GM23338 (cell line): ENCODE data around the gene EXTL1. TPM values are rescaled to one million over a fixed set of nuclear protein-coding genes. Genes with fewer than 3 reads are reported as not detected.

Experiments
- ATAC-seq: fragments of 200-7000 bp; cut with Tn5 transposase; 3 replicates; pipeline ENCODE4 v1.9.1; 2020
- DNase-seq: peaks from one replicate; pipeline ENCODE4 v3.0.0-alpha.2; 2015; ENCODE audit warnings: low spot score
- H2AFZ ChIP-seq: fragments of 200-600 bp; sonication (generic); 2 replicates; pipeline ENCODE4 v1.8.0; 2016; ENCODE audit warnings: antibody characterized with exemption, mild to moderate bottlenecking, moderate library complexity
- H3F3A ChIP-seq: fragments of 200-600 bp; sonication (generic); replicated peaks from 2 replicates; pipeline ENCODE4 v1.8.0; 2017; ENCODE audit warnings: antibody characterized with exemption, mixed run types, low read depth
- H3K27ac ChIP-seq: fragments of 200-600 bp; sonication (generic); 2 replicates; pipeline ENCODE4 v1.6.1; 2016; ENCODE audit warnings: low read depth
- H3K27me3 ChIP-seq: fragments of 200-600 bp; sonication (generic); 2 replicates; pipeline ENCODE4 v1.8.0; 2016; ENCODE audit warnings: mild to moderate bottlenecking, mixed run types, moderate library complexity; ENCODE audit not compliant: insufficient read depth
- H3K36me3 ChIP-seq: fragments of 200-600 bp; sonication (generic); 2 replicates; pipeline ENCODE4 v1.8.0; 2016; ENCODE audit warnings: mild to moderate bottlenecking; ENCODE audit not compliant: insufficient read depth
- H3K4me1 ChIP-seq: fragments of 200-600 bp; sonication (generic); 2 replicates; pipeline ENCODE4 v1.8.0; 2016; ENCODE audit warnings: mild to moderate bottlenecking, moderate library complexity; ENCODE audit not compliant: insufficient read depth
- H3K4me2 ChIP-seq: fragments of 200-600 bp; sonication (generic); 2 replicates; pipeline ENCODE4 v1.7.1; 2017; ENCODE audit warnings: mixed run types
- H3K4me3 ChIP-seq: fragments of 200-600 bp; sonication (generic); 2 replicates; pipeline ENCODE4 v1.6.1; 2016; ENCODE audit warnings: mixed run types
- H3K79me2 ChIP-seq: fragments of 200-600 bp; sonication (generic); replicated peaks from 2 replicates; pipeline ENCODE4 v1.8.0; 2017; ENCODE audit warnings: mild to moderate bottlenecking; ENCODE audit not compliant: insufficient read depth
- H3K9me2 ChIP-seq: fragments of 200-600 bp; sonication (generic); 2 replicates; pipeline ENCODE4 v1.8.0; 2017; ENCODE audit not compliant: insufficient read depth
- H4K20me1 ChIP-seq: fragments of 200-600 bp; sonication (generic); replicated peaks from 2 replicates; pipeline ENCODE4 v1.8.0; 2017; ENCODE audit warnings: mild to moderate bottlenecking; ENCODE audit not compliant: insufficient read depth
- H3K27ac Mint-ChIP-seq: 2 replicates; pipeline ENCODE4 v1.8.0; 2020; ENCODE audit warnings: inconsistent platforms, mild to moderate bottlenecking, moderate library complexity, mixed read lengths
- H3K27me3 Mint-ChIP-seq: 3 replicates; pipeline ENCODE4 v1.8.0; 2022; ENCODE audit warnings: low read depth, mild to moderate bottlenecking, moderate library complexity, mixed read lengths, inconsistent platforms; ENCODE audit not compliant: insufficient read depth, poor library complexity
- H3K36me3 Mint-ChIP-seq: 3 replicates; pipeline ENCODE4 v1.8.0; 2021; ENCODE audit warnings: low read depth, mild to moderate bottlenecking, inconsistent platforms, moderate library complexity, mixed read lengths
- H3K4me1 Mint-ChIP-seq: 3 replicates; pipeline ENCODE4 v1.8.0; 2020; ENCODE audit warnings: mild to moderate bottlenecking, inconsistent platforms, mixed read lengths
- H3K4me3 Mint-ChIP-seq: 3 replicates; pipeline ENCODE4 v1.8.0; 2021; ENCODE audit warnings: moderate library complexity, mild to moderate bottlenecking, inconsistent platforms, mixed read lengths
- H3K9me3 Mint-ChIP-seq: 3 replicates; pipeline ENCODE4 v1.8.0; 2020; ENCODE audit warnings: moderate library complexity, mild to moderate bottlenecking, inconsistent platforms, mixed read lengths
- CREB1 ChIP-seq: fragments of 250-450 bp; sonication (Bioruptor Pico); IDR thresholded peaks from 2 replicates; pipeline ENCODE4 v1.5.0; 2020; ENCODE audit warnings: low read depth, mild to moderate bottlenecking, moderate library complexity
- EZH2 ChIP-seq: fragments of 200-600 bp; sonication (generic); IDR thresholded peaks from one replicate; pipeline ENCODE4 v1.8.0; 2017; ENCODE audit warnings: antibody characterized with exemption, mild to moderate bottlenecking, low read depth; ENCODE audit not compliant: unreplicated experiment
- EZH2phosphoT487 ChIP-seq: fragments of 200-600 bp; sonication (generic); IDR thresholded peaks from one replicate; pipeline ENCODE4 v1.8.1; 2018; ENCODE audit warnings: antibody characterized with exemption; ENCODE audit not compliant: unreplicated experiment
- JUNB ChIP-seq: IDR thresholded peaks from one replicate; pipeline ENCODE4 v1.6.1; 2016; ENCODE audit warnings: antibody characterized with exemption; ENCODE audit not compliant: unreplicated experiment
- NANOG ChIP-seq: IDR thresholded peaks from 2 replicates; pipeline ENCODE4 v1.6.1; 2016; ENCODE audit warnings: antibody characterized with exemption, borderline replicate concordance
- POLR2AphosphoS5 ChIP-seq: IDR thresholded peaks from 2 replicates; pipeline ENCODE4 v1.6.1; 2016; ENCODE audit warnings: antibody characterized with exemption, low read depth
- STAT1 ChIP-seq: IDR thresholded peaks from one replicate; pipeline ENCODE4 v1.6.1; 2016; ENCODE audit warnings: antibody characterized with exemption; ENCODE audit not compliant: unreplicated experiment
- ZNF114 ChIP-seq: fragments of 250-450 bp; sonication (Bioruptor Pico); IDR thresholded peaks from 2 replicates; pipeline ENCODE4 v1.5.0; 2020; ENCODE audit warnings: mild to moderate bottlenecking, moderate library complexity
- ZNF331 ChIP-seq: fragments of 250-450 bp; sonication (Bioruptor Pico); IDR thresholded peaks from 2 replicates; pipeline ENCODE4 v1.5.0; 2020; ENCODE audit warnings: low read depth, mild to moderate bottlenecking, moderate library complexity
- polyA plus RNA-seq: library from polyadenylated mRNA; unstranded; fragments of >200 nt; fragmentation: Nextera tagmentation; extraction: Ambion mirVana; gene quantifications from 2 replicates; pipeline ENCODE4 v1.2.1, GENCODE V29; 2016
- total RNA-seq: library from RNA; depleted of rRNA; stranded (reverse); fragments of >200 nt; shearing (Covaris generic); gene quantifications from 2 replicates; pipeline ENCODE4 v1.2.3, GENCODE V29; 2014
- TF ChIP-seq, protein P1 (sequence below): IDR thresholded peaks from 2 replicates; pipeline ENCODE4 v1.6.1; 2016; ENCODE audit warnings: antibody characterized with exemption
- TF ChIP-seq, protein P2 (sequence below): IDR thresholded peaks from one replicate; pipeline ENCODE4 v1.6.1; 2018; ENCODE audit warnings: antibody characterized with exemption; ENCODE audit not compliant: unreplicated experiment
- TF ChIP-seq, protein P3 (sequence below), 2 experiments: fragments of 200-600 bp in 1 of 2; sonication (generic) in 1 of 2; conservative IDR thresholded peaks; 2 replicates each; pipeline versions ENCODE4 v1.5.1 to v1.6.1; 2016 to 2017; ENCODE audit warnings: antibody characterized with exemption in 2 of 2, low read depth in 2 of 2, mild to moderate bottlenecking in 2 of 2, moderate library complexity in 1 of 2
- TF ChIP-seq, protein P4 (sequence below): fragments of 250-450 bp; sonication (Bioruptor Pico); IDR thresholded peaks from 2 replicates; pipeline ENCODE4 v1.5.0; 2020; ENCODE audit warnings: mild to moderate bottlenecking, moderate library complexity

The EXTL1 gene
- total and polyA plus RNA-seq, 2 experiments from 2014 or later = 0.37 to 1.2 TPM

DNA sequence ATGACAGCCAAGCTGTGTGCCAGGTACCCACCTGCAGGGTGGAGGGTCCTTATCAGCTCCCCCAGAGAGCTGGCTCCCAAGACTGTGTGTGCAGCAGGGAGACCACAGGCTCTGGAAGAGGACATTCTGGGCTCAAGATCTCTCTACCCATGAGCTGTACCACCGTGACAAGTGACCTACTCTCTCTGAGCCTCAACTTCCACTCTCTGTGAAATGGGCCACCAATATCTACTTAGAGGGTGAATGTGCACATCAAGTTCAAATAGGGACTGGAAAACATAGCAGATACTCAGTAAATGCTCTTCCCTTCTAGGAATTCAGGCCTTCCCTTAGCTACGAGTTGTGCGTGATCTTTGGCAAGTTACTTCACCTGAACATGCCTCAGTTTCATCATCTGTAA lies 22.8 kb downstream of the EXTL1 start:
- ATAC-seq = no peak
- Histone ChIP-seq H3K4me3 (no peak overlapping the region), H3K9me2 (no peaks in the 10 kb centered on the region), H3K4me1 (no peaks in the 10 kb centered on the region), H2AFZ (no peak overlapping the region), H4K20me1 (0 out of 2 replicates have a peak, but pooled peaks cover 4% of the 10 kb centered on the region), H3K36me3 (no peaks in the 10 kb centered on the region), H3F3A (no peaks in the 10 kb centered on the region), H3K27me3 (peaks cover 77% of the 10 kb centered on the region), H3K79me2 (no peaks in the 10 kb centered on the region), H3K27ac (no peak overlapping the region), H3K4me2 (no peak overlapping the region)
- Mint-ChIP-seq H3K36me3 (no peaks in the 10 kb centered on the region), H3K27me3 (peaks cover 57% of the 10 kb centered on the region), H3K4me3 (no peak overlapping the region; the same call in 2 of the 3 replicates), H3K27ac (no peak overlapping the region), H3K4me1 (peaks cover 5% of the 10 kb centered on the region; the same call in 2 of the 3 replicates), H3K9me3 (no peaks in the 10 kb centered on the region)
- no peak for DNase-seq
- TF ChIP-seq NANOG (no peak), STAT1 (no peak), POLR2AphosphoS5 (no peak), ZNF331 (CRISPR knock-in tag) (no peak), JUNB (no peak), CREB1 (CRISPR knock-in tag) (no peak), EZH2 (no peak), ZNF114 (CRISPR knock-in tag) (no peak), EZH2phosphoT487 (no peak)
- TF ChIP-seq, protein P1, sequence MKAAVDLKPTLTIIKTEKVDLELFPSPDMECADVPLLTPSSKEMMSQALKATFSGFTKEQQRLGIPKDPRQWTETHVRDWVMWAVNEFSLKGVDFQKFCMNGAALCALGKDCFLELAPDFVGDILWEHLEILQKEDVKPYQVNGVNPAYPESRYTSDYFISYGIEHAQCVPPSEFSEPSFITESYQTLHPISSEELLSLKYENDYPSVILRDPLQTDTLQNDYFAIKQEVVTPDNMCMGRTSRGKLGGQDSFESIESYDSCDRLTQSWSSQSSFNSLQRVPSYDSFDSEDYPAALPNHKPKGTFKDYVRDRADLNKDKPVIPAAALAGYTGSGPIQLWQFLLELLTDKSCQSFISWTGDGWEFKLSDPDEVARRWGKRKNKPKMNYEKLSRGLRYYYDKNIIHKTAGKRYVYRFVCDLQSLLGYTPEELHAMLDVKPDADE = no peak
- TF ChIP-seq, protein P2, sequence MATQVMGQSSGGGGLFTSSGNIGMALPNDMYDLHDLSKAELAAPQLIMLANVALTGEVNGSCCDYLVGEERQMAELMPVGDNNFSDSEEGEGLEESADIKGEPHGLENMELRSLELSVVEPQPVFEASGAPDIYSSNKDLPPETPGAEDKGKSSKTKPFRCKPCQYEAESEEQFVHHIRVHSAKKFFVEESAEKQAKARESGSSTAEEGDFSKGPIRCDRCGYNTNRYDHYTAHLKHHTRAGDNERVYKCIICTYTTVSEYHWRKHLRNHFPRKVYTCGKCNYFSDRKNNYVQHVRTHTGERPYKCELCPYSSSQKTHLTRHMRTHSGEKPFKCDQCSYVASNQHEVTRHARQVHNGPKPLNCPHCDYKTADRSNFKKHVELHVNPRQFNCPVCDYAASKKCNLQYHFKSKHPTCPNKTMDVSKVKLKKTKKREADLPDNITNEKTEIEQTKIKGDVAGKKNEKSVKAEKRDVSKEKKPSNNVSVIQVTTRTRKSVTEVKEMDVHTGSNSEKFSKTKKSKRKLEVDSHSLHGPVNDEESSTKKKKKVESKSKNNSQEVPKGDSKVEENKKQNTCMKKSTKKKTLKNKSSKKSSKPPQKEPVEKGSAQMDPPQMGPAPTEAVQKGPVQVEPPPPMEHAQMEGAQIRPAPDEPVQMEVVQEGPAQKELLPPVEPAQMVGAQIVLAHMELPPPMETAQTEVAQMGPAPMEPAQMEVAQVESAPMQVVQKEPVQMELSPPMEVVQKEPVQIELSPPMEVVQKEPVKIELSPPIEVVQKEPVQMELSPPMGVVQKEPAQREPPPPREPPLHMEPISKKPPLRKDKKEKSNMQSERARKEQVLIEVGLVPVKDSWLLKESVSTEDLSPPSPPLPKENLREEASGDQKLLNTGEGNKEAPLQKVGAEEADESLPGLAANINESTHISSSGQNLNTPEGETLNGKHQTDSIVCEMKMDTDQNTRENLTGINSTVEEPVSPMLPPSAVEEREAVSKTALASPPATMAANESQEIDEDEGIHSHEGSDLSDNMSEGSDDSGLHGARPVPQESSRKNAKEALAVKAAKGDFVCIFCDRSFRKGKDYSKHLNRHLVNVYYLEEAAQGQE = no peak
- TF ChIP-seq, protein P3, sequence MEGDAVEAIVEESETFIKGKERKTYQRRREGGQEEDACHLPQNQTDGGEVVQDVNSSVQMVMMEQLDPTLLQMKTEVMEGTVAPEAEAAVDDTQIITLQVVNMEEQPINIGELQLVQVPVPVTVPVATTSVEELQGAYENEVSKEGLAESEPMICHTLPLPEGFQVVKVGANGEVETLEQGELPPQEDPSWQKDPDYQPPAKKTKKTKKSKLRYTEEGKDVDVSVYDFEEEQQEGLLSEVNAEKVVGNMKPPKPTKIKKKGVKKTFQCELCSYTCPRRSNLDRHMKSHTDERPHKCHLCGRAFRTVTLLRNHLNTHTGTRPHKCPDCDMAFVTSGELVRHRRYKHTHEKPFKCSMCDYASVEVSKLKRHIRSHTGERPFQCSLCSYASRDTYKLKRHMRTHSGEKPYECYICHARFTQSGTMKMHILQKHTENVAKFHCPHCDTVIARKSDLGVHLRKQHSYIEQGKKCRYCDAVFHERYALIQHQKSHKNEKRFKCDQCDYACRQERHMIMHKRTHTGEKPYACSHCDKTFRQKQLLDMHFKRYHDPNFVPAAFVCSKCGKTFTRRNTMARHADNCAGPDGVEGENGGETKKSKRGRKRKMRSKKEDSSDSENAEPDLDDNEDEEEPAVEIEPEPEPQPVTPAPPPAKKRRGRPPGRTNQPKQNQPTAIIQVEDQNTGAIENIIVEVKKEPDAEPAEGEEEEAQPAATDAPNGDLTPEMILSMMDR (conservative IDR thresholded peaks at IDR 0.05; ENCODE audit: low read depth in 2 of 2) = no peak
- TF ChIP-seq, protein P4, sequence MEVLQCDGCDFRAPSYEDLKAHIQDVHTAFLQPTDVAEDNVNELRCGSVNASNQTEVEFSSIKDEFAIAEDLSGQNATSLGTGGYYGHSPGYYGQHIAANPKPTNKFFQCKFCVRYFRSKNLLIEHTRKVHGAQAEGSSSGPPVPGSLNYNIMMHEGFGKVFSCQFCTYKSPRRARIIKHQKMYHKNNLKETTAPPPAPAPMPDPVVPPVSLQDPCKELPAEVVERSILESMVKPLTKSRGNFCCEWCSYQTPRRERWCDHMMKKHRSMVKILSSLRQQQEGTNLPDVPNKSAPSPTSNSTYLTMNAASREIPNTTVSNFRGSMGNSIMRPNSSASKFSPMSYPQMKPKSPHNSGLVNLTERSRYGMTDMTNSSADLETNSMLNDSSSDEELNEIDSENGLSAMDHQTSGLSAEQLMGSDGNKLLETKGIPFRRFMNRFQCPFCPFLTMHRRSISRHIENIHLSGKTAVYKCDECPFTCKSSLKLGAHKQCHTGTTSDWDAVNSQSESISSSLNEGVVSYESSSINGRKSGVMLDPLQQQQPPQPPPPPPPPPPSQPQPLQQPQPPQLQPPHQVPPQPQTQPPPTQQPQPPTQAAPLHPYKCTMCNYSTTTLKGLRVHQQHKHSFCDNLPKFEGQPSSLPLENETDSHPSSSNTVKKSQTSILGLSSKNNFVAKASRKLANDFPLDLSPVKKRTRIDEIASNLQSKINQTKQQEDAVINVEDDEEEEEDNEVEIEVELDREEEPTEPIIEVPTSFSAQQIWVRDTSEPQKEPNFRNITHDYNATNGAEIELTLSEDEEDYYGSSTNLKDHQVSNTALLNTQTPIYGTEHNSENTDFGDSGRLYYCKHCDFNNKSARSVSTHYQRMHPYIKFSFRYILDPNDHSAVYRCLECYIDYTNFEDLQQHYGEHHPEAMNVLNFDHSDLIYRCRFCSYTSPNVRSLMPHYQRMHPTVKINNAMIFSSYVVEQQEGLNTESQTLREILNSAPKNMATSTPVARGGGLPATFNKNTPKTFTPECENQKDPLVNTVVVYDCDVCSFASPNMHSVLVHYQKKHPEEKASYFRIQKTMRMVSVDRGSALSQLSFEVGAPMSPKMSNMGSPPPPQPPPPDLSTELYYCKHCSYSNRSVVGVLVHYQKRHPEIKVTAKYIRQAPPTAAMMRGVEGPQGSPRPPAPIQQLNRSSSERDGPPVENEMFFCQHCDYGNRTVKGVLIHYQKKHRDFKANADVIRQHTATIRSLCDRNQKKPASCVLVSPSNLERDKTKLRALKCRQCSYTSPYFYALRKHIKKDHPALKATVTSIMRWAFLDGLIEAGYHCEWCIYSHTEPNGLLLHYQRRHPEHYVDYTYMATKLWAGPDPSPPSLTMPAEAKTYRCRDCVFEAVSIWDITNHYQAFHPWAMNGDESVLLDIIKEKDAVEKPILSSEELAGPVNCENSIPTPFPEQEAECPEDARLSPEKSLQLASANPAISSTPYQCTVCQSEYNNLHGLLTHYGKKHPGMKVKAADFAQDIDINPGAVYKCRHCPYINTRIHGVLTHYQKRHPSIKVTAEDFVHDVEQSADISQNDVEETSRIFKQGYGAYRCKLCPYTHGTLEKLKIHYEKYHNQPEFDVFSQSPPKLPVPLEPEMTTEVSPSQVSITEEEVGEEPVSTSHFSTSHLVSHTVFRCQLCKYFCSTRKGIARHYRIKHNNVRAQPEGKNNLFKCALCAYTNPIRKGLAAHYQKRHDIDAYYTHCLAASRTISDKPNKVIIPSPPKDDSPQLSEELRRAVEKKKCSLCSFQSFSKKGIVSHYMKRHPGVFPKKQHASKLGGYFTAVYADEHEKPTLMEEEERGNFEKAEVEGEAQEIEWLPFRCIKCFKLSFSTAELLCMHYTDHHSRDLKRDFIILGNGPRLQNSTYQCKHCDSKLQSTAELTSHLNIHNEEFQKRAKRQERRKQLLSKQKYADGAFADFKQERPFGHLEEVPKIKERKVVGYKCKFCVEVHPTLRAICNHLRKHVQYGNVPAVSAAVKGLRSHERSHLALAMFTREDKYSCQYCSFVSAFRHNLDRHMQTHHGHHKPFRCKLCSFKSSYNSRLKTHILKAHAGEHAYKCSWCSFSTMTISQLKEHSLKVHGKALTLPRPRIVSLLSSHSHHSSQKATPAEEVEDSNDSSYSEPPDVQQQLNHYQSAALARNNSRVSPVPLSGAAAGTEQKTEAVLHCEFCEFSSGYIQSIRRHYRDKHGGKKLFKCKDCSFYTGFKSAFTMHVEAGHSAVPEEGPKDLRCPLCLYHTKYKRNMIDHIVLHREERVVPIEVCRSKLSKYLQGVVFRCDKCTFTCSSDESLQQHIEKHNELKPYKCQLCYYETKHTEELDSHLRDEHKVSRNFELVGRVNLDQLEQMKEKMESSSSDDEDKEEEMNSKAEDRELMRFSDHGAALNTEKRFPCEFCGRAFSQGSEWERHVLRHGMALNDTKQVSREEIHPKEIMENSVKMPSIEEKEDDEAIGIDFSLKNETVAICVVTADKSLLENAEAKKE (CRISPR knock-in tag) = no peak
